DND-41 (cell line): ENCODE data around the gene CIAO3.

Experiments used
- EZH2 ChIP-seq: IDR thresholded peaks from 3 replicates; pipeline ENCODE4 v1.6.1; 2012; ENCODE audit warnings: borderline replicate concordance, low read depth, mild to moderate bottlenecking, moderate library complexity, low read length, inconsistent platforms; ENCODE audit not compliant: severe bottlenecking
- TF ChIP-seq, protein P1 (sequence below): IDR thresholded peaks from 2 replicates; pipeline ENCODE4 v1.5.1; 2012; ENCODE audit warnings: borderline replicate concordance, low read length, moderate library complexity, mild to moderate bottlenecking; ENCODE audit not compliant: poor library complexity, severe bottlenecking; ENCODE audit errors: extremely low read depth

DNA sequence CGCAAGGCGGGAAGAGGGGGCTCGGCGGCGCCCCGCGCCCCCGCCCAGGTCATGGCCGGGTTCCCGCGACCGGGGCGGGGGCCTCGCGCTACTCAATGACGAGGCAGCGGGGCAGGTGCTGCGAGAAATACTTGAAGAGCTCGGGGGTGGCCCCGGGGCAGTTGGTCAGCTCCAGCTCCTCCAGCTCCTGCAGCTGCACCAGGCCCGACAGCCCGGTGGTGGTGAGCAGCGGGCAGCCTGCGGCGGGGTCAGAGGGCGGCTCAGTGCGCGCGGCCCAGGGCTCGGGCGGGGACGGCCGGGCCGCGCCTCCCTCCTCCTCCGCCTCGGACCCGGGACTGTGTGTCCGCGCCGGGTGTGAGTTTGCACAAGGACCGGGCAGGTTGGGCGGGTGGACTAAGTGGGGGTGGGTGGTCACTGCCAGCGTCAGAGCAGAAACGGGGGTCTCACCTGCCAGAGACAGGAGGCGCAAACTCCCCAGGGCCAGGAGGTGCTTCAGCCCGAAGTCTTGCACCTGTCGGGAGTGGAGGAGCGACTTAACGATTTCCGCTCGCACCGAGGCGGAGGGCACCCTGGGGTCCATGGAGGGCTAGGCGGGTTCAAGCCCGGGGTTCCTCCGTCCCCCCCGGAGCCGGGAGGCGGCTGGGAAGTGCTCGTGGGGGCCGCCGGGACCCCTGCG, 46.5 kb downstream of the CIAO3 start:
- TF ChIP-seq, protein P1, sequence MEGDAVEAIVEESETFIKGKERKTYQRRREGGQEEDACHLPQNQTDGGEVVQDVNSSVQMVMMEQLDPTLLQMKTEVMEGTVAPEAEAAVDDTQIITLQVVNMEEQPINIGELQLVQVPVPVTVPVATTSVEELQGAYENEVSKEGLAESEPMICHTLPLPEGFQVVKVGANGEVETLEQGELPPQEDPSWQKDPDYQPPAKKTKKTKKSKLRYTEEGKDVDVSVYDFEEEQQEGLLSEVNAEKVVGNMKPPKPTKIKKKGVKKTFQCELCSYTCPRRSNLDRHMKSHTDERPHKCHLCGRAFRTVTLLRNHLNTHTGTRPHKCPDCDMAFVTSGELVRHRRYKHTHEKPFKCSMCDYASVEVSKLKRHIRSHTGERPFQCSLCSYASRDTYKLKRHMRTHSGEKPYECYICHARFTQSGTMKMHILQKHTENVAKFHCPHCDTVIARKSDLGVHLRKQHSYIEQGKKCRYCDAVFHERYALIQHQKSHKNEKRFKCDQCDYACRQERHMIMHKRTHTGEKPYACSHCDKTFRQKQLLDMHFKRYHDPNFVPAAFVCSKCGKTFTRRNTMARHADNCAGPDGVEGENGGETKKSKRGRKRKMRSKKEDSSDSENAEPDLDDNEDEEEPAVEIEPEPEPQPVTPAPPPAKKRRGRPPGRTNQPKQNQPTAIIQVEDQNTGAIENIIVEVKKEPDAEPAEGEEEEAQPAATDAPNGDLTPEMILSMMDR, result no peak
- no peak for TF ChIP-seq EZH2
